Common myeloid progenitor, CD34-positive (primary cell): ENCODE results near the gene KCNC1.

Source experiments
- CTCF ChIA-PET: fragments of 350-600 bp; sonication (Branson Sonifier 250); formaldehyde crosslinking; loops from one replicate; lab custom pipeline; 2021; ENCODE audit warnings: antibody characterized with exemption; lab: Charles Lee
- POLR2A ChIA-PET: fragments of 350-600 bp; sonication (Branson Sonifier 250); formaldehyde crosslinking; loops from one replicate; lab custom pipeline; 2021; ENCODE audit warnings: antibody characterized with exemption; lab: Charles Lee
- DNase-seq, 3 donors: peaks; one replicate each; pipeline versions ENCODE4 v3.0.0 to v3.0.0-alpha.2; 2013
- H3K27ac ChIP-seq, 2 experiments: 1 replicate in 1 of 2; 2 replicates in 1 of 2; pipeline ENCODE4 v1.7.0; 2013; ENCODE audit warnings: inconsistent platforms in 2 of 2, low read length in 2 of 2, mild to moderate bottlenecking in 2 of 2, low read depth in 1 of 2, moderate library complexity in 1 of 2; ENCODE audit not compliant: severe bottlenecking in 2 of 2, insufficient read depth in 1 of 2, poor library complexity in 1 of 2
- H3K27me3 ChIP-seq, 5 experiments: replicated peaks in 2 of 5; 1 replicate in 3 of 5; 2 replicates in 2 of 5; pipeline versions ENCODE4 v1.6.1 to v1.7.0; 2013; ENCODE audit warnings: low read length in 4 of 5, mild to moderate bottlenecking in 2 of 5, moderate library complexity in 2 of 5, inconsistent platforms in 1 of 5; ENCODE audit not compliant: insufficient read depth in 5 of 5, control insufficient read depth in 4 of 5
- H3K36me3 ChIP-seq, 4 experiments: 1 replicate in 2 of 4; 2 replicates in 2 of 4; pipeline versions ENCODE4 v1.6.1 to v1.7.0; 2013; ENCODE audit warnings: low read length in 3 of 4, control low read depth in 1 of 4, mild to moderate bottlenecking in 1 of 4; ENCODE audit not compliant: control insufficient read depth in 4 of 4, insufficient read depth in 4 of 4
- H3K4me1 ChIP-seq, 4 experiments: 1 replicate in 3 of 4; 2 replicates in 1 of 4; pipeline versions ENCODE4 v1.6.1 to v1.7.1; 2013; ENCODE audit warnings: low read length in 3 of 4, mild to moderate bottlenecking in 3 of 4, control low read depth in 1 of 4, inconsistent platforms in 1 of 4, moderate library complexity in 1 of 4; ENCODE audit not compliant: control insufficient read depth in 4 of 4, insufficient read depth in 4 of 4; ENCODE audit errors: control extremely low read depth in 1 of 4
- H3K4me3 ChIP-seq, 7 experiments: 1 replicate in 4 of 7; 2 replicates in 3 of 7; pipeline versions ENCODE4 v1.5.1 to v1.7.0; 2013; ENCODE audit warnings: mild to moderate bottlenecking in 7 of 7, low read length in 6 of 7, moderate library complexity in 6 of 7, inconsistent platforms in 2 of 7, low read depth in 2 of 7, control low read depth in 1 of 7; ENCODE audit not compliant: insufficient read depth in 4 of 7, control insufficient read depth in 1 of 7; ENCODE audit errors: extremely low read depth in 1 of 7
- H3K9me3 ChIP-seq, 5 experiments: 1 replicate in 4 of 5; 2 replicates in 1 of 5; pipeline versions ENCODE4 v1.6.1 to v1.7.1; 2013; ENCODE audit warnings: low read length in 4 of 5, mild to moderate bottlenecking in 2 of 5, inconsistent platforms in 1 of 5, low read depth in 1 of 5, moderate library complexity in 1 of 5; ENCODE audit not compliant: control insufficient read depth in 4 of 5, insufficient read depth in 2 of 5; ENCODE audit errors: control extremely low read depth in 1 of 5
- WGBS: methylation state at CpG from one replicate; pipeline ENCODE4 v1.1.5; 2013; ENCODE audit not compliant: insufficient coverage; 5-methylcytosine and 5-hydroxymethylcytosine counted together

KCNC1 gene

GRCh38 chr11:17811352-17811751 is 76.8 kb downstream of the KCNC1 start:
- ChIA-PET CTCF (no interaction called here), POLR2A (no interaction called here)
- Histone ChIP-seq H3K27ac (no peak overlapping the region), H3K27me3 (no peaks in the 10 kb centered on the region), H3K9me3 (peaks cover 0 to 2% (median 0%) of the 10 kb centered on the region in 5 experiments), H3K4me1 (no peaks in the 10 kb centered on the region), H3K4me3 (no peak overlapping the region), H3K36me3 (no peaks in the 10 kb centered on the region)
- no peak for DNase-seq
- WGBS, result 98% methylated on average over 7 of the region's 7 CpGs

GRCh38 chr11:17812091-17812864 is 77.7 kb downstream of the KCNC1 start:
- H3K27ac ChIP-seq, result no peak overlapping the region
- ChIA-PET CTCF (interaction anchor here (1.2 kb wide), 1 partner anchor 12 kb away, joined by 3 read pairs; no protein-coding TSS in a partner anchor), POLR2A (no interaction called here)
- H3K36me3 ChIP-seq, result no peaks in the 10 kb centered on the region
- no peak overlapping the region for H3K4me3 ChIP-seq
- H3K27me3 ChIP-seq, result no peaks in the 10 kb centered on the region
- peaks cover 0 to 2% (median 0%) of the 10 kb centered on the region in 5 experiments for H3K9me3 ChIP-seq
- WGBS, result 100% methylated on average over 1 of the region's 2 CpGs
- no peaks in the 10 kb centered on the region for H3K4me1 ChIP-seq
- no peak for DNase-seq

- peaks cover 0 to 2% (median 0%) of the 10 kb centered on the region in 5 experiments for H3K9me3 ChIP-seq
- H3K36me3 ChIP-seq, result no peaks in the 10 kb centered on the region
- no peak overlapping the region for H3K27ac ChIP-seq
- H3K27me3 ChIP-seq, result no peaks in the 10 kb centered on the region
- no peak overlapping the region for H3K4me3 ChIP-seq
- ChIA-PET POLR2A (no interaction called here), CTCF (interaction anchor here (1.2 kb wide), 1 partner anchor 12 kb away, joined by 3 read pairs; no protein-coding TSS in a partner anchor)
- 86% methylated on average over 4 of the region's 4 CpGs for WGBS
- H3K4me1 ChIP-seq, result no peaks in the 10 kb centered on the region
- no peak for DNase-seq
Measured at GRCh38 chr11:17812865-17813187, 78.2 kb downstream of the KCNC1 start.

GRCh38 chr11:17813391-17814059 is 78.9 kb downstream of the KCNC1 start:
- Histone ChIP-seq H3K27me3 (no peaks in the 10 kb centered on the region), H3K4me3 (no peak overlapping the region), H3K27ac (no peak overlapping the region), H3K36me3 (no peaks in the 10 kb centered on the region), H3K4me1 (no peaks in the 10 kb centered on the region), H3K9me3 (peaks cover 0 to 2% (median 0%) of the 10 kb centered on the region in 5 experiments)
- ChIA-PET POLR2A (no interaction called here), CTCF (no interaction called here)
- 56% methylated on average over 1 of the region's 2 CpGs for WGBS
- DNase-seq, result no peak

- H3K27me3 ChIP-seq, result no peaks in the 10 kb centered on the region
- no peaks in the 10 kb centered on the region for H3K36me3 ChIP-seq
- DNase-seq, result no peak
- ChIA-PET POLR2A (no interaction called here), CTCF (no interaction called here)
- WGBS, result 90% methylated on average over 1 of the region's 1 CpG
- no peak overlapping the region for H3K27ac ChIP-seq
- H3K9me3 ChIP-seq, result peaks cover 0 to 2% (median 0%) of the 10 kb centered on the region in 5 experiments
- no peaks in the 10 kb centered on the region for H3K4me1 ChIP-seq
- H3K4me3 ChIP-seq, result no peak overlapping the region
Measured at GRCh38 chr11:17814546-17814945, 80.0 kb downstream of the KCNC1 start.

- Histone ChIP-seq H3K27me3 (no peaks in the 10 kb centered on the region), H3K9me3 (no peaks in the 10 kb centered on the region), H3K4me1 (no peaks in the 10 kb centered on the region), H3K36me3 (no peaks in the 10 kb centered on the region), H3K27ac (no peak overlapping the region), H3K4me3 (no peak overlapping the region)
- no peak for DNase-seq
- POLR2A ChIA-PET, result no interaction called here
- 89% methylated on average over 3 of the region's 4 CpGs for WGBS
- CTCF ChIA-PET, result no interaction called here
Measured at GRCh38 chr11:17816232-17816931, 81.8 kb downstream of the KCNC1 start.
